ENCODE measurements around the gene SCG5.

- no peak for TF ChIP-seq CTCF (optimal IDR thresholded peaks at IDR 0.05 in 1 of 3, IDR thresholded peaks at IDR 0.05 in 1 of 3, conservative IDR thresholded peaks at IDR 0.05 in 1 of 3; ENCODE audit: extremely low read depth in 1 of 3, insufficient read depth in 2 of 3, low read length in 3 of 3)
- TF ChIP-seq EZH2 (IDR thresholded peaks at IDR 0.05; ENCODE audit: low read length) = no peak
These were observed 102.1 kb downstream of the SCG5 start for GRCh38 chr15:32743411-32744140.
